MM.1S (cell line): ENCODE measurements around the gene GPSM1.

ENCODE experiments used
- EZH2 ChIP-seq: fragments of 300-600 bp; sonication (generic); optimal IDR thresholded peaks from 2 replicates; pipeline ENCODE3; 2017; ENCODE audit warnings: low read depth, mild to moderate bottlenecking, antibody characterized with exemption, low read length, mixed read lengths
- EZH2phosphoT487 ChIP-seq: fragments of 300-600 bp; sonication (generic); IDR thresholded peaks from 2 replicates; pipeline ENCODE4 v1.6.1; 2018; ENCODE audit warnings: antibody characterized with exemption, low read length
- TF ChIP-seq, protein P1 (sequence below): fragments of 300-600 bp; sonication (generic); IDR thresholded peaks from 2 replicates; pipeline ENCODE4 v1.5.1; 2016; ENCODE audit warnings: antibody characterized with exemption, low read length, mixed read lengths

DNA sequence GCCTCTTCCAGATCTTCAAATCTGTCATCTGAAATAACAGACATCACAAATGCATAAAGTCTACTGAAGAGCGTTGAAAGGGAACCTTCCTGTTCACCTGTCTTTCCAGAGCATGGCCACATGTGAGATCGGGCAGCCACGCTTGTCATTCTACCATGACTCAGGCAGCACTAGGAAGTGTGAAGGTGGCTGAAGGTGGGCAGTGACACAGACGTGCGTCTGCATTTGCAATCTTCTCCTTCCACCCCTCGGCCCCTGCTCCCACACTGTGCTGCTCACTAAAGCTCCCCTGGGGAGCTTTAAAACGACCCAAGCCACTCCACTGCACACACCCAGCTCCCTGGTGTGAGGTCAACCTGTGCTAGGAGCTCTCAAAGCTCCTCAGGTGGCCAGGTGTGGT is 80.6 kb downstream of the GPSM1 start:
- TF ChIP-seq, protein P1, sequence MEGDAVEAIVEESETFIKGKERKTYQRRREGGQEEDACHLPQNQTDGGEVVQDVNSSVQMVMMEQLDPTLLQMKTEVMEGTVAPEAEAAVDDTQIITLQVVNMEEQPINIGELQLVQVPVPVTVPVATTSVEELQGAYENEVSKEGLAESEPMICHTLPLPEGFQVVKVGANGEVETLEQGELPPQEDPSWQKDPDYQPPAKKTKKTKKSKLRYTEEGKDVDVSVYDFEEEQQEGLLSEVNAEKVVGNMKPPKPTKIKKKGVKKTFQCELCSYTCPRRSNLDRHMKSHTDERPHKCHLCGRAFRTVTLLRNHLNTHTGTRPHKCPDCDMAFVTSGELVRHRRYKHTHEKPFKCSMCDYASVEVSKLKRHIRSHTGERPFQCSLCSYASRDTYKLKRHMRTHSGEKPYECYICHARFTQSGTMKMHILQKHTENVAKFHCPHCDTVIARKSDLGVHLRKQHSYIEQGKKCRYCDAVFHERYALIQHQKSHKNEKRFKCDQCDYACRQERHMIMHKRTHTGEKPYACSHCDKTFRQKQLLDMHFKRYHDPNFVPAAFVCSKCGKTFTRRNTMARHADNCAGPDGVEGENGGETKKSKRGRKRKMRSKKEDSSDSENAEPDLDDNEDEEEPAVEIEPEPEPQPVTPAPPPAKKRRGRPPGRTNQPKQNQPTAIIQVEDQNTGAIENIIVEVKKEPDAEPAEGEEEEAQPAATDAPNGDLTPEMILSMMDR: no peak
- TF ChIP-seq EZH2phosphoT487: no peak
- TF ChIP-seq EZH2: no peak
